Fibroblast of lung (primary cell): ENCODE data around the gene C6orf141. TPM values are rescaled to one million over a fixed set of nuclear protein-coding genes. Genes with fewer than 3 reads are reported as not detected.
A peak's percentile ranks its signal among the peaks of the same experiment; 100 is the strongest.

Experiments
- DNase-seq, 2 donors: peaks; one replicate each; pipeline versions ENCODE4 v3.0.0 to v3.0.0-alpha.2; 2010; ENCODE audit warnings: low read depth in 2 of 2
- H2AFZ ChIP-seq: 2 replicates; pipeline ENCODE4 v1.5.1; 2012; ENCODE audit warnings: low read length, control low read depth, inconsistent platforms
- H3K27ac ChIP-seq: 2 replicates; pipeline ENCODE4 v1.5.1; 2011; ENCODE audit warnings: low read length, control low read depth; ENCODE audit not compliant: insufficient read depth
- H3K27me3 ChIP-seq: 2 replicates; pipeline ENCODE4 v1.5.1; 2011; ENCODE audit warnings: mild to moderate bottlenecking, low read length; ENCODE audit not compliant: control insufficient read depth, insufficient read depth
- H3K36me3 ChIP-seq: 2 replicates; pipeline ENCODE4 v1.5.1; 2011; ENCODE audit warnings: low read length; ENCODE audit not compliant: control insufficient read depth, insufficient read depth
- H3K4me1 ChIP-seq: 2 replicates; pipeline ENCODE4 v1.5.1; 2011; ENCODE audit warnings: low read length; ENCODE audit not compliant: control insufficient read depth, insufficient read depth; ENCODE audit errors: extremely low read depth
- H3K4me2 ChIP-seq: 2 replicates; pipeline ENCODE4 v1.5.1; 2011; ENCODE audit warnings: low read length, control low read depth; ENCODE audit not compliant: insufficient read depth; ENCODE audit errors: extremely low read depth
- H3K4me3 ChIP-seq, 4 experiments: fragments of 200-600 bp in 1 of 4; sonication (generic) in 1 of 4; replicated peaks in 1 of 4; 2 replicates each; pipeline ENCODE4 v1.5.1; 2011 to 2016; ENCODE audit warnings: low read length in 4 of 4, low read depth in 3 of 4, mild to moderate bottlenecking in 3 of 4, control low read depth in 2 of 4, inconsistent platforms in 1 of 4, mixed read lengths in 1 of 4; ENCODE audit not compliant: insufficient read depth in 1 of 4; ENCODE audit errors: control extremely low read depth in 1 of 4
- H3K79me2 ChIP-seq: 2 replicates; pipeline ENCODE4 v1.5.1; 2012; ENCODE audit warnings: mild to moderate bottlenecking, low read length, inconsistent platforms; ENCODE audit not compliant: control insufficient read depth, insufficient read depth
- H3K9ac ChIP-seq: 2 replicates; pipeline ENCODE4 v1.5.1; 2011; ENCODE audit warnings: mild to moderate bottlenecking, low read length, control low read depth; ENCODE audit not compliant: insufficient read depth
- H3K9me3 ChIP-seq: 2 replicates; pipeline ENCODE4 v1.5.1; 2012; ENCODE audit warnings: low read depth, low read length; ENCODE audit not compliant: control insufficient read depth, insufficient read depth
- H4K20me1 ChIP-seq: 2 replicates; pipeline ENCODE4 v1.5.1; 2011; ENCODE audit warnings: low read length; ENCODE audit not compliant: control insufficient read depth, insufficient read depth; ENCODE audit errors: extremely low read depth
- EZH2 ChIP-seq: IDR thresholded peaks from 2 replicates; pipeline ENCODE4 v1.5.1; 2012; ENCODE audit warnings: low read length, control low read depth, mild to moderate bottlenecking; ENCODE audit errors: missing control alignments
- polyA plus RNA-seq, 2 donors: library from polyadenylated mRNA; depleted of rRNA in 1 of 2; stranded (reverse) in 1 of 2; unstranded in 1 of 2; fragments of >200 nt; gene quantifications; 2 replicates each; pipeline ENCODE4 v1.2.1, GENCODE V29; 2011 to 2012; ENCODE audit warnings: missing spikeins in 1 of 2
- total RNA-seq: library from RNA; depleted of rRNA; stranded (reverse); fragments of >200 nt; gene quantifications from 2 replicates; pipeline ENCODE4 v1.2.1, GENCODE V29; 2014
- TF ChIP-seq, protein P1 (sequence below), 2 donors: IDR thresholded peaks in 1 of 2; conservative IDR thresholded peaks in 1 of 2; 1 replicate in 1 of 2; 2 replicates in 1 of 2; pipeline ENCODE4 v1.5.1; 2011 to 2012; ENCODE audit warnings: low read length in 2 of 2, control low read depth in 1 of 2, inconsistent platforms in 1 of 2, low read depth in 1 of 2, mild to moderate bottlenecking in 1 of 2

C6orf141 gene
- total and polyA plus RNA-seq, 2 donors (not counting 1 experiment from before 2014, with no cell fraction given) = 0.06 to 0.33 TPM

DNA sequence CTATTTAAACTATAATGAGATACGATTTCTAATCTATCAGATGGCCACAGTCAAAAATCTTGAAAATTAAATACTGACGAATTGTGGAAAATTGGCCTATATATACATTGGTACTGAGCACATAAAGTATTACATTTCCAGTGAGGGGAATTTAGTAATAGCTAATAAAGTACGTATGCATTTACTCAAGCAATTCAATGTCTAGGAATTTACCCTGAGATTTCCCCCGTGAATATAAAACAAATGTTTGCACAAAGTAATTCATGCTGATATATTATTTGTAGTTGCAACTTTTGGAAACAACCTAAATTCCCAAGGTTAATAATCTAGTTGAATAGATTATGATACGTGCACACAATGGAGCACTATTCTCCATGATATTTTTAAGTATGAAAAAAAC is 14.7 kb upstream of the C6orf141 start:
- Histone ChIP-seq H3K27me3 (no peaks in the 10 kb centered on the region), H3K27ac (no peak overlapping the region), H3K4me1 (no peaks in the 10 kb centered on the region), H3K4me3 (no peak overlapping the region), H2AFZ (no peak overlapping the region), H3K9ac (no peak overlapping the region), H4K20me1 (no peaks in the 10 kb centered on the region), H3K36me3 (no peaks in the 10 kb centered on the region), H3K4me2 (no peak overlapping the region), H3K9me3 (no peaks in the 10 kb centered on the region), H3K79me2 (no peaks in the 10 kb centered on the region)
- no peak for TF ChIP-seq EZH2
- TF ChIP-seq, protein P1, sequence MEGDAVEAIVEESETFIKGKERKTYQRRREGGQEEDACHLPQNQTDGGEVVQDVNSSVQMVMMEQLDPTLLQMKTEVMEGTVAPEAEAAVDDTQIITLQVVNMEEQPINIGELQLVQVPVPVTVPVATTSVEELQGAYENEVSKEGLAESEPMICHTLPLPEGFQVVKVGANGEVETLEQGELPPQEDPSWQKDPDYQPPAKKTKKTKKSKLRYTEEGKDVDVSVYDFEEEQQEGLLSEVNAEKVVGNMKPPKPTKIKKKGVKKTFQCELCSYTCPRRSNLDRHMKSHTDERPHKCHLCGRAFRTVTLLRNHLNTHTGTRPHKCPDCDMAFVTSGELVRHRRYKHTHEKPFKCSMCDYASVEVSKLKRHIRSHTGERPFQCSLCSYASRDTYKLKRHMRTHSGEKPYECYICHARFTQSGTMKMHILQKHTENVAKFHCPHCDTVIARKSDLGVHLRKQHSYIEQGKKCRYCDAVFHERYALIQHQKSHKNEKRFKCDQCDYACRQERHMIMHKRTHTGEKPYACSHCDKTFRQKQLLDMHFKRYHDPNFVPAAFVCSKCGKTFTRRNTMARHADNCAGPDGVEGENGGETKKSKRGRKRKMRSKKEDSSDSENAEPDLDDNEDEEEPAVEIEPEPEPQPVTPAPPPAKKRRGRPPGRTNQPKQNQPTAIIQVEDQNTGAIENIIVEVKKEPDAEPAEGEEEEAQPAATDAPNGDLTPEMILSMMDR (conservative IDR thresholded peaks at IDR 0.05 in 1 of 2, IDR thresholded peaks at IDR 0.05 in 1 of 2; ENCODE audit: low read depth in 1 of 2, low read length in 2 of 2) = no peak
- no peak for DNase-seq

DNA sequence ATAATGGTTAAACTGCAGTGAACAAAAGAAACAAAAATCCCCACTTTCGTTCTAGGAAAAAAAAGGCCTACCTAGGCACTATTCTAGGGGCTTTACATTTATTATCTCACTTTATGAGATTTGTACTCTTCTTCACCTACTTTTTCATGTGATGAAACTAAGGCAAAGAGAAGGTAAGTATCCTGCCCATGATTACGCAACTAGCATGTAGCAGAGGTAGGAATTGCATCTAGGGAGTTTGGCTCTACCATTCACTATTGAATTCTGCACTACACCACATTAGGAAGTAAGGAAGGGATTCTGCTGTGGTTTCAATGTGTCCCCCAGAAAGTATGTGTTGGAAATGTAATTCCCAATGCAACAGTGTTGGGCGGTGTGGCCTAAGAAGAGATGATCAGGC is 11.4 kb upstream of the C6orf141 start:
- Histone ChIP-seq H3K4me1 (no peaks in the 10 kb centered on the region), H3K27me3 (no peaks in the 10 kb centered on the region), H3K9ac (no peak overlapping the region), H3K4me2 (no peak overlapping the region), H3K27ac (no peak overlapping the region), H3K9me3 (no peaks in the 10 kb centered on the region), H2AFZ (no peak overlapping the region), H3K4me3 (no peak overlapping the region), H4K20me1 (no peaks in the 10 kb centered on the region), H3K79me2 (no peaks in the 10 kb centered on the region), H3K36me3 (no peaks in the 10 kb centered on the region)
- no peak for TF ChIP-seq EZH2
- TF ChIP-seq, protein P1 (conservative IDR thresholded peaks at IDR 0.05 in 1 of 2, IDR thresholded peaks at IDR 0.05 in 1 of 2; ENCODE audit: low read depth in 1 of 2, low read length in 2 of 2) = no peak
- no peak for DNase-seq

DNA sequence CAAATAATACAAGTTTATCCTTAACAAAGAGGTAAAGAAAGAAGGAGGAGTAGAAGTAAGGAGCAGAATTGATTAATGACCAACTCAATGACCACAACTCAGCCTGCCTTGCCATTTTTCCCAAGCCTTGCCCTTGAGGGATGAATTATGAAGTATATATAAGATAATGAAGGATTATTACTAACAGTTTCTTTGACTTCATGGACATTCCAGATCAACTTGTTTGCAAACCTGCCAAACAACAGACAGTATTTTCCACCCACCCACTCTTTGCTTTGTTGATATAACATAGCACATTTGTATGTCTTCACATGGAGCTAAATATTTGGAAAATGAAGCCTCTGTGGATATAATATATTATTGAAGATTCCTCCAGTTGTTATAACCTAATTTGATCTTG is 9.9 kb upstream of the C6orf141 start:
- Histone ChIP-seq H2AFZ (no peak overlapping the region), H3K36me3 (no peaks in the 10 kb centered on the region), H3K9me3 (no peaks in the 10 kb centered on the region), H3K27me3 (no peaks in the 10 kb centered on the region), H3K9ac (no peak overlapping the region), H3K4me1 (no peaks in the 10 kb centered on the region), H3K27ac (no peak overlapping the region), H3K4me2 (no peak overlapping the region), H3K79me2 (no peaks in the 10 kb centered on the region), H4K20me1 (no peaks in the 10 kb centered on the region), H3K4me3 (no peak overlapping the region)
- no peak for TF ChIP-seq EZH2
- TF ChIP-seq, protein P1 (conservative IDR thresholded peaks at IDR 0.05 in 1 of 2, IDR thresholded peaks at IDR 0.05 in 1 of 2; ENCODE audit: low read depth in 1 of 2, low read length in 2 of 2) = no peak
- DNase-seq = peak in 1 of 2 donors; percentile 24
